UCSD-AML1 (cell line): Measurements from ENCODE around the gene SLC35B2.
"Not testable (repeated sequence)": the region's sequence is repeated elsewhere in the genome, so short reads cannot be mapped to it uniquely, and the experiment has no call there.

Experiments
- DNase-seq: peaks from one replicate; lab custom pipeline; 2025; ENCODE audit not compliant: unreplicated experiment; lab: John Stamatoyannopoulos, UW

The SLC35B2 gene

DNA sequence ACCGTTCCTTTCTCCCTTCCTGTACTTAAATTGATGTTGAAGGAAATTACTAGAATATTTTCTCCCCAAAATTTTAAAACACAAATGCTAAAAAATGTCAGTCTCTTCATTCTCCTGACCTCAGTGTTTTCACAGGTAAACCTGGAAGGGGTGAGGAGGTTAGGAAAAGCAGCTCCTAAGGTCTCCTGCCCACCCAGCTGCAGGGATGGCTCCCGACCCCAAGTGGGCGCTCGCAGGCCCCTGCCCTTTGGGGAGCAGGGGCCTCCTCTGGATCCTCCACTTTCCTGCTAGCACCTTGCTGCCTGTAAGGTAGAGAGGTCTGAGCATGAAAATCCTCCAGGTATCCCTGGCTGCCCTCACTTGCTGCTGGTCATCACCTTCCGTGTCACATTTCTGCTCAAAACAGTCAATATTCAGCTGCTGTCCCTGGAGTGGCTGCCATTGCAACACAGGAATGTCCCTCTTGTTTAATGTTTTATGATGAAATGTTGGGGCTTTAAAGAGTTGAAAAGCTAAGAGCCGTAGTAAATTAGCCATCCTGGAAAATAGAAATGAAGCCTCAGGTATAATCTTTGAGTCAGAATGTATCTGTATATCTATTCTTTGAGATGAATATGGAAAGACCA lies 21.3 kb downstream of the SLC35B2 start:
- DNase-seq: no peak

DNA sequence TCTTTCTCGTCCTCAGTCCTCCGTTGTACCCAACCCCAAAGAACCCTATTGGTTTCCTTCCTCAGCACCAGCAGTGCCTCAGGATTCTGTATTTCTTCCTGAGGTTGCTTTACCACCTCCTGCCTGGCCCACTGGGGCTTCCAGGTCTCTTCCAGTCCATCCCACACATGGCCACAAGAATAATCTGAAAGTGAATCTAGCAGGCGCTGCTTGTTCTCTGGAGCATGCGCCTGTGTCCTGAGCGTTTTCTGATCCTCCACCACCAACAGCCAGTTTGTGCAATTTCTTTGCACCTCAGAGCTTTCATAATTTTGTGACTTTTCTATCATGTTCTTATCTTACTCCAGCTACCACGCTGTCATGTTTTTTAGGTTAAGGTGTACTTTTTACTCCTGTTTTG lies 22.1 kb downstream of the SLC35B2 start:
- DNase-seq: no peak

DNA sequence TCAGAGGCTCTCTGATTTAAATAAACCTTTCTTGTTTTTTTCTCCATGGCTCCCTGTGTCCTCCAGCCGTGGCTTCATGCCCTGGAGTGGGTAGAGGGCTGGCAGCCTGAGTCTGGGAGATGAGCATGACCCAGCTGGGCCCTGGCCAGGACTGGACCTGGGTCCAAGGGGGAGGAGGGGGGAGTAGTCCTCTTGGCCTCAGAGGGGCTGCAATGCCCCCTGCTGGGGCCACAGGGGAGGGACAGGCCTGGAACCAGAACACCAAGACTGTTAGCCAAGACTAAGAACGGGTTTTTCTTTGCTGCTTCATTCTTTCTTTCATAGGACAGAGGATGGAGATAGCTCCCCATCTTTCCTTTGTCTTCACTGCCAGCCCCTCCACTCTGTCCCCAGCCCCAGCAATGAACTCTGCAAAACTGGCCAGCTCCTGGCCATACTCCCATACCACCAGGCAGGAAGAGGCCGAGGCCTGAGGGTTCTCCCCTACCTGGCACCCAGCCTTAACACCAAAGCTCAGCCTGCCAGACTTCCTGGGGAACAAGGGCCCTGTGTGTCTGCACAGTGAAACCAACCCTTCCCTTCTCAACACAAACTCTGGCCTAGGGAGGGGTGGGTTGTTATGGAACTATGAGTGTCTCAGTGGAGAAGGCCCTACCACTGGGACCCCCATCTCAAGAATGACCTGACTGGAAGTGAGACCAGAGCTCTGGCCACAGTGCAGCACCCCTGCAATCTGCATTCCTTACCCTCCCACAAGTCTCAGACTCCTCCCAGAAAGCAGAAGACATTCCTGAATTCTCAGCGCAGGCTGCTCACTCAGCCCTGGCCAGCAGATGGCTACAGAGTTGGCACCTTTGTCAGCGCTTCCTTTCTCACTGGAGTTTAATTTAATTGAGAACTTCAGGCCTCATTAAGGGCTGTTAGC lies 23.0 kb downstream of the SLC35B2 start:
- DNase-seq: peak; percentile 49

DNA sequence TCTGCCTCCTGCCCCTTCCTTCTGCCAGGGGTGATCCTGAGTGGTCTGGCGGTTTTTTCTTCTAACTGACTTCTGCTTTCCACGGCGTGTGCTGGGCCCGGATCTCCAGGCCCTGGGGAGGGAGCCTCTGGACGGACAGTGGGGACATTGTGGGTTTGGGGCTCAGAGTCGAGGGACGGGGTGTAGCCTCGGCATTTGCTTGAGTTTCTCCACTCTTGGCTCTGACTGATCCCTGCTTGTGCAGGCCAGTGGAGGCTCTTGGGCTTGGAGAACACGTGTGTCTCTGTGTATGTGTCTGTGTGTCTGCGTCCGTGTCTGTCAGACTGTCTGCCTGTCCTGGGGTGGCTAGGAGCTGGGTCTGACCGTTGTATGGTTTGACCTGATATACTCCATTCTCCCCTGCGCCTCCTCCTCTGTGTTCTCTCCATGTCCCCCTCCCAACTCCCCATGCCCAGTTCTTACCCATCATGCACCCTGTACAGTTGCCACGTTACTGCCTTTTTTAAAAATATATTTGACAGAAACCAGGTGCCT lies 23.7 kb downstream of the SLC35B2 start:
- no peak for DNase-seq

DNA sequence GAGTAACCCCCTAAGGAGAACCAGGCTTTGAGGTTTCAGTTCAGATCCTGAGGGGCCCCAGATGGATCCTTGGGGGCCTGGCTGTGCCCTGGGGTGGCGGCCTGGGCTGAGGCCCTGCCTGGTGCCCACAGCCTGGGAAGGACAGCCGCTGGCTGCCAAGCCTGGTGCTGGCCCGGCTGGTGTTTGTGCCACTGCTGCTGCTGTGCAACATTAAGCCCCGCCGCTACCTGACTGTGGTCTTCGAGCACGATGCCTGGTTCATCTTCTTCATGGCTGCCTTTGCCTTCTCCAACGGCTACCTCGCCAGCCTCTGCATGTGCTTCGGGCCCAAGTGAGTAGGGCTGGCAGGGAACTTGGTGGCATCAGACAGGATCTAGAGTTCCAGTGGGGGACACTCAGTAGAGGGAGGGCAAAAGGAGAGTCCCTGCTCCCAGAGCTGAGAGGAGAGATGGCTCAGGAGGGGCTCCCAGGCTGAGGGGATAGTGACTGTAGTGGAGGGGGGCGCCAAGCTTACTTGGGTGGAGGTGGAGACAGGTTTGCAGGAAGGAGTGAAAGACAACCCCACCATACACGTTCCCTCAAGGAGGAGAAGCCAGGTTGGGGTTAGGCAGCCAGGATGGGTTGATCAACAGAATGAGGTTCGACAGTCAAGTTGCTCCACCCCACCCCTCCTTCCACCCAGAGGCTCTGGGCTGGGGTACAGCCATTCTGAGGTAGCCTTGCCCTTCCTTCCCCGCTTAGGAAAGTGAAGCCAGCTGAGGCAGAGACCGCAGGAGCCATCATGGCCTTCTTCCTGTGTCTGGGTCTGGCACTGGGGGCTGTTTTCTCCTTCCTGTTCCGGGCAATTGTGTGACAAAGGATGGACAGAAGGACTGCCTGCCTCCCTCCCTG lies 24.4 kb downstream of the SLC35B2 start:
- peak; percentile 65 for DNase-seq

DNA sequence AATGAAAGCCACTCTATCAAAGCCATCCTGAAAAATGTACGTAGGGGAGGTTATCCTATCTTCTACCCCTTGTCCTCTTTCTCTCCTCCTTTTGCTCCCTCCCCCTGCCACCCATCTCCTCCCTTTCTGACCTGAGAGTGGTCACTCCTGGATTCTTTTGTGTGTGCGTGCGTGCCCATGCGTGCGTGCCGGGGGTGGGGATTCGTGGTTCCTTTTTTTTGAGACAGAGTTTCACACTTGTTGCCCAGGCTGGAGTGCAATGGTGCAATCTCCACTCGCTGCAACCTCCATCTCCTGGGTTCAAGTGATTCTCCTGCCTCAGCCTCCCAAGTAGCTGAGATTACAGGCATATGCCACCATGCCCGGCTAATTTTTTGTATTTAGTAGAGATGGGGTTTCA lies 25.9 kb downstream of the SLC35B2 start:
- not testable (repeated sequence) for DNase-seq

DNA sequence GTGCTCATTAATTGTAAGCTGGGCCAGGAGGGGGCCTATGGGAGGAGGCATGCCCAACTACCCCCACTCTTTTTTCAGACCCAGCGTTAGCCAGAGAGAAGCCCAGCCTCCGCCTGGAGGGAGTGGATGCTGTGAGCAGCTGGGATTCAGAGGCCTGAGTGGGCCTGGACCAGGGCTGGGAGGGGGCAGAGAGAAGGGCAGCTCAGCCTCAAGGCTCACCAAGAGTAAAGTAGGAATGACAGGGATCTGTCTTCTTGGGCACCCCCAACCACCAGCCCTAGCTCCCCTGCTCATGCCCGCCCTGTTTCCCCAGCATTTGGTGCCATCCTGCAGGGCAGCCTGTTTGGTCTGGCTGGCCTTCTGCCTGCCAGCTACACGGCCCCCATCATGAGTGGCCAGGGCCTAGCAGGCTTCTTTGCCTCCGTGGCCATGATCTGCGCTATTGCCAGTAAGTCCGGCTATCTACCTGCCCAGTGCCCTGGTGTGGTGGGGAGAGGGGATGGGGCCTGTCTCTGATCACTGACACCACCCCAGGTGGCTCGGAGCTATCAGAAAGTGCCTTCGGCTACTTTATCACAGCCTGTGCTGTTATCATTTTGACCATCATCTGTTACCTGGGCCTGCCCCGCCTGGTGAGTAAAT lies 27.2 kb downstream of the SLC35B2 start:
- no peak for DNase-seq

DNA sequence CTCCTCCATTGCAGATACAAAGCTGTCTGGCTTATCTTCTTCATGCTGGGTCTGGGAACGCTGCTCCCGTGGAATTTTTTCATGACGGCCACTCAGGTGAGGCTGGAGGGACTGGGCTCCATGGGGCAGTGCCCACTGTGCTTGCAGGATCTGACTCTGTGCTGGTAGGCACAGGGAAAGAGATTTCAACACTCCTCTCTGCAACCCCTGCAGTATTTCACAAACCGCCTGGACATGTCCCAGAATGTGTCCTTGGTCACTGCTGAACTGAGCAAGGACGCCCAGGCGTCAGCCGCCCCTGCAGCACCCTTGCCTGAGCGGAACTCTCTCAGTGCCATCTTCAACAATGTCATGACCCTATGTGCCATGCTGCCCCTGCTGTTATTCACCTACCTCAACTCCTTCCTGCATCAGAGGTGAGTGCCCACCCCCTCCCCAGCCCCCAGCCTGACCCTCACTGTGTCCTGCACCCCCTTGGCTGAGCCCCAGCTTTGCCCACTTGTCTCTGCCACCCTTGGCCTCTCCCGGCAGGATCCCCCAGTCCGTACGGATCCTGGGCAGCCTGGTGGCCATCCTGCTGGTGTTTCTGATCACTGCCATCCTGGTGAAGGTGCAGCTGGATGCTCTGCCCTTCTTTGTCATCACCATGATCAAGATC lies 27.8 kb downstream of the SLC35B2 start:
- DNase-seq: no peak

DNA sequence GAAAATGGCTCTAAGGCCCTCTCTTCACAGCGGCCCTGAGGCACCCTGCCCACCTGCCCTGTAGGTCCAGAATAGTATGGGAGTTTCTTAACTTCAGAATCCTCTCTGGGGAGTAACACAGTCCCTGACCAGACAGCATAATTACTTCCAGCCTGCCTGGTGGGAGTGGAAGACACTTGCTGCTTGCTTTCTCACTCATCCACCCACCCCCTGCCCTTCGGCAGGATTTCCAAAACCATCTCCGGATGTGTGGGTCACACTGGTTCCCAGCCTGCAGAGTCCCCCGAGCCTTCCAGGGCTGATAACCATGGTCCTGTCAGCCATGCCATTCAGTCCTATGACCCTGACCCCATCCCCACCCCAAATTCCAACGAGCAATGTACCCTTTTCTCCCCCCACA lies 28.5 kb downstream of the SLC35B2 start:
- no peak for DNase-seq

DNA sequence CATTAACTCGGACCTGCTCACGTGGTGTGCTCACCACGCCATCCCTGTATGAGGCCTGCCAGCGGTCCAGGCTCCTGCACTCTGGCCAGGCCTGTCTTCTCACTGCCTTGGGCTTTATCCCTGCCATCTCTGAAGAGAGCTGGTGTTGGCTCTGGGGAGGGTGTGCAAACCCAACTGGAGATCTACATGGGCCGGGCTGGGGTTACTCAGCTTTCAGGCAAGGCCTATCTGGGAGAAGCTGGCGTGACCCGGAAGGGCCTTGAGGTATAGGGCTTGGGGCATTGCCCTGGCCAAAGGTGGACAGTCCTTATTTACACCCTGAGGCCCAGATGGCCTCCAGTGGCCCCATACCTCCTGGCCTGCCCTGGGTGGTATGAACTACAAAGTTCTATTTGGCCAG lies 28.9 kb downstream of the SLC35B2 start:
- DNase-seq: no peak

DNA sequence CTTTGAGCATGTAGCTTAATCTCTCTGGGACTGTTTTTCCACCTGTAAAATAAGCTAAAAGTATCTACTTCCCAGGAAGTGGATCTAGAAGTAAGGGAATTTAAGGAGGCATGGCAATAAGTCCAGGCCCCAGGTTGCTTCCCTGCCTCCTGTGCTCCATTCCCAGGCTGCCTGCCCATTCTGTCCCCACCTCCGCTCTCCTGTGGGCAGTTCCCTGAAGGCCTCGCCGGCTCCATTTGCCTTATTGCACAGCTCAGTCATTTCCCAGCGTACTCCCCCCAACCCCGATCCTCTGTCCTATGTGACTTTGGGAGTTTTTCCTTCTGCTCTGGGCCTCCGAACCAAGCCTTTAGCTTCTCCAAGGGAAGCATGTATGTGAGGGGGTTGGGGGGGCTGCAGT lies 29.3 kb downstream of the SLC35B2 start:
- DNase-seq: no peak

DNA sequence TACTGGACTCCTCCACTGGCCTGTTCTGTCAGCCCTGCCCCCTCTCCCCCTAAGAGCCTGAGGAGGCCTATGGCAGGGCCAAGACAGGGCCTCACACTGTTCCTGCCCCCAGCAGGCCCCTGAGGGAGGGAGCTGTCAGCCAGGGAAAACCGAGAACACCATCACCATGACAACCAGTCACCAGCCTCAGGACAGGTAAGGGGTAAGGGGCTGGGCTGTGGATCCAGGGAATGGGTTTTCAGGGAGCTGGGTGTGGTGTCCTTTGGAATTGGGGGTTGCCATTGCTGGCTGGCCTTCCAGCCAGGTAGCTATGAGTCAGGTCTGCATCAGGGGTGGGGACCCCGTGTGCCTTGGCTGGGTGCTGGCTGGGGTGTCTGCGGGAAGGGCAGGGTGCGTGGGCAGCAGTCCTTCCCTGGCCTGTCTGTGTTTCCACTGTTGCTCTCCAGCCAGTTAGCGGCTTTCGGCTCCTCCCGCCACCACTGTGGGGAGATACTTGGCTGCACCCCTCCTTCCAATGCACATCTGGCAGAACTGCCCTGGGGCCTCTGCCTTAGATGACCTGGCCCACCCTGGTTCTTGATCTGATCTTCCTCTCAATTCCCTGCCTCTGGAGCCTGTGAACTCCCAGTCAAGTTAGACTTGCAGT lies 30.1 kb downstream of the SLC35B2 start:
- DNase-seq: no peak

DNA sequence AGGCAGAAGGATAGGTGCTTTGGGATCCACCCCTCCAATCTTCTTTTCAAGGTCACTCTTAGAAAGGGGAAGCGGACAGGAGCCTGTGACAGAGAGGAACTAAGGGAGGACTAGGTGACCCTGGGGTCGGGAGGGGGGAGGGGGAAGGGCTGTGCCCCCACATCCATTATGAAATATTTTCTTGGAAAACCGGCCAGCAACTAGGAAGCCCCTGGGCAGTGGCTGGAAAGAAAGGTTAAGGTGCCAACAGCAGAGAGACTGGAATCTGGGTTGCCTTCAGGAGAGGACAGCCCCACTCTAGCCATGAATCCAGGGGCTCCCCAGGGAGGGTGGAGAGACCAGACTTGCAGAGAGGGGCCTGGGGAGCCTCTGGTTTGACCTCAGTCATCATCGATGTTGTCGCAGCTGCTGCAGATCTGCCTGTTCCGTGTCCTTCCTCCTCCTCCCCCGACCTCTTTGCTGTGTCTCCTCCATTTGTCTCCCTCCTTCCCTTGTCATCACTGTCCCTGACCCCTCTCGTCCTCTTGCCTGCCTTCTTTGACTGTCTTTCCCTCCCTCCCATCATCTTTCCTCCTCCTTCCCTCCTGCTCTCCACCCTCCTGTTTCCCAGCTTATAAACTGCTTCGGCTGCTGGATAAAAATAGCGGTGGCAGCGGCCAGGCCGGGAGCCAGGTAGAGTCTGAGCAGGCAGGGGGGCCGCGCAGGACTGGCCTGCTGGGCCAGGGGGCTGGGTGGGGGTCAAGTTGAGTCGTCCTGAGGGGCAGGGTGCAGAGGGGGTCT lies 30.8 kb downstream of the SLC35B2 start:
- no peak for DNase-seq

DNA sequence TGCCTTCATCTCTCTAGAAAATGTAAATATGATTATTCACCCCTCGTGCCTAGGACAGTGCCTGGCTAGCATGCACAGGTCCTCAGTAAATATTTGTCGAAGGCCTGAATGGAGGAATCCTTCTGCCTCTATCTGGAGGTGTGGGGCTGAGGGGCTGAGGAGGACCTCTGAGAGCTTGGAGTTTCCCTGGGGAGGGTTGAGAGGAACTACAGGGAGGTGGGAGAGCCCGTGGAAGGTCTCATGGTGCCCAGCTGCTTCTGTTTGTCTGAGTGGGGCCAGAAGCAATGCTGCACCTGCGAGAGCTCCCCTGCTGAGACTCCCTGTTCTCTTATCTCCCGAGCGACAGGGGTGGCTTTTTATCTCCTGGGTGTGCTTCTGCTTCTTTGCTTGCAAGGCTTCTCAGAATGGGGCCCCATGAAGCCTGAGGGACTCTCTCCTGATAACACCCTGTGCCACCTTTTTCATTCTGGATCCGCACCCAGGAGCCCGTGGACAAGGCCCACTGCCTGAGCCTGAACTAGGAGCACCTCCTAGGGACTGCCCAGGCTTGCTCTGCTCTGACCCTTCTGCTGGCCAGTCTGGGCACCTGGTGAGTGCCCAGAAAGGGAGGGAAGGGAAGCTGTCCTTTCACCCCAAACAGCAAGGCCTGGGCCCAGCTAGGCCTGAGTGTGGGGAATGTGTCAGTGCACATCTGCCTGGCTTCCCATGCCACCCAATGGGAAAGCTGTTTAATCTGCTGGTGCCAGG lies 31.6 kb downstream of the SLC35B2 start:
- DNase-seq: no peak

DNA sequence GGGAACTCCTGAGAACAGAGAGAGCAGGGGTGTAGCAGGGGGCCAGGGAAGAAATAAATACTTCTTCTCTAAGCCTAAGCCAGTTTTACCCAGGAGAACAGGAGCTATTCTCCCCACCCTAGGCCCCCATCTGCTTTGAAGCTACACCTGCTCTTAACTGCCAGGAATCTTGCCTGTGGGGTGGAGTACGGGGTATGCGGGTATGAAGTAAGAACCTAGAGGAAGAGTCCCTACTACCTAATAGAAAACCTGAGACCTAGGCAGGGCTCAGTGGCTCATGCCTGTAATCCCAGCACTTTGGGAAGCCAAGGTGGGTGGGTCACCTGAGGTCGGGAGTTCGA lies 32.4 kb downstream of the SLC35B2 start:
- DNase-seq: no peak

DNA sequence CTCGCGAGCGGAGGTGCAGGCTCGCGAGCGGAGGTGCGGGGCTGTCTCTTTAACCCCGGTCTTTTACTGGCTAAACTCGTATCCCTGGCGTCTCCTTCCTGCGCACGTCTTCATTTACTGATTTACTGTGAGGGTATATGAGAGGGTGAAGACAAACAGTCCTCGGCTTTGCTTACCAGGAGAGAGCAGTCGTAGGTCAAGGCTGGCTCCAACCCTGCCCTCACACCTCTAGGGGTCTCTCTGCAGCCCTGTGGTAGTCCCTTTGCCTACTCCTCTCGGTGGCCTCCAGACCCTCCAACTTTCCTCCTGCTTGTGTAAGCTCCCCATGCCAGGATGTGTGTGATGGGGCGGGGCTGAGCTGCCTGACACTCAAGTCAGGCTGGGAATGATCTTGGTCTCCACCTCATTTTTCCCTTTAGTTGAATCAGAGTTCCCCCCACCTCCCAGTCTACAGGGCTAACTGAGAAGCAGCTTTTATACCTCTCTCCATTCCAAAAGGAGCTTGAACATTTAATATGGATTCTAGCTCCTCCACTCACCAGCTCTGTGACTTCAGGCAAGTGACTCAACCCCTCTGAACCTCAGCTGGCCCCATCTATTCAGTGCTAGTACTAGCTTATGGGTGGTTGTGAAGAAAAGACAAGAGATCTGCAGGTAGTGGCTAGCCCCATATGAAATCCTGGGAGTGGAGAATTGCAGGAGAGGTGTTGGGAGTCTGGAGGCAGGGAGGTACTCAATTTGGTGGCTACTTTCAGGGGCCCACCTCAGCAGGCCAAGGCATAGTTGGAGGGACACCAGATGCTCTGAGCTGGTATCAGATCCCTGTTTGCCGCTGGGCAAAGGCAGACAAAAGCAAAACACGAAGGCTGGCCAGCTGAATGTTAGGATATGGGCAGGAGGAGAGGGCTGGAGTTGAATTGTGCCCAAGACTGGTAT lies 33.0 kb downstream of the SLC35B2 start:
- DNase-seq: peak; percentile 44

DNA sequence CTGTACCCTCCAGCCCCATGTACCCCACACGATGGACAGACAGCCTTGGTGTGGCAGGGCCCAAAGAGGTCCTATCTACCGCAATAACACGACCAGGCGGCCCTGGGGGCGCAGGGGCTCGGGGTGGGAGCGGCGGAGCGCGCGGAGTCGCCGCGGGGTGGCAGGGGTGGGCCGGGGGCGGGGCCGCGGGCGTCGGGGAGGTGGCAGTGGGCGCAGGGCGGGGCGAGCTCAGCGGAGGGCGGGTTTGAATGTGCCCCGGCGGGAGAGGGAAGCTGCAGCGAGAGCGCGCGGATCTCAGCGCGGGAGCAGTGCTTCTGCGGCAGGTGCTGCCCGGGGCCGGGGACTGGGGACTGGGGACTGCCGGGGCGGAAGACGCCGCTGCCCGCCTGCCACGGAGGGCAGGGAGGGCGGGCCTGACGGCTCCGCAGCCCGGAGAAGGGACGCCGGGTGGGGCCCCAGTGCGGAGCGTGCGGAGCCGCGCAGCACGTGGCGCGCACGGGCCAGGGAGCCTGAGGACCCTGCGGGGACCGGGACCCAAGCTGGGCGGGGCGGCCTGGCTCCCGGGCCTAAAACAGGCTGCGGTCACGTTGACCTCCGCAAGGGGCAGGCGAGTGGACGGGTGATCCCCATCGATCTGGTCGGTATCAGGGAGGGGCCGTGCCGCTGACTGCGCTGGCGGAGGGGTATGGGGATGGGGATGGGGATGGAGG lies 33.9 kb downstream of the SLC35B2 start, which contains the start of gene SLC29A1:
SLC29A1 (plus strand) TSS at position 277 of the 710 bp plus-strand sequence. CDS start 3,719 bp downstream, outside the sequence.
- peak; percentile 81 for DNase-seq
